Epithelial cell of proximal tubule (primary cell): ENCODE measurements around the gene ANKIB1. TPM values are rescaled to one million over a fixed set of nuclear protein-coding genes. Genes with fewer than 3 reads are reported as not detected.
"Not testable (repeated sequence)": the region's sequence is repeated elsewhere in the genome, so short reads cannot be mapped to it uniquely, and the experiment has no call there.

Experiments used
- DNase-seq: peaks from one replicate; pipeline ENCODE4 v3.0.0-alpha.2; 2011; ENCODE audit warnings: low read depth
- H3K4me3 ChIP-seq: 2 replicates; pipeline ENCODE4 v1.5.1; 2011; ENCODE audit warnings: low read depth, mild to moderate bottlenecking, low read length
- CTCF ChIP-seq: conservative IDR thresholded peaks from 2 replicates; pipeline ENCODE4 v1.5.1; 2012; ENCODE audit warnings: low read depth, mild to moderate bottlenecking, low read length
- total RNA-seq: library from RNA; depleted of rRNA; stranded (reverse); fragments of >200 nt; gene quantifications from 2 replicates; pipeline ENCODE4 v1.2.3, GENCODE V29; 2015

Gene ANKIB1
- total RNA-seq, 1 donor from 2014 or later: 27.3 TPM

GRCh38 chr7:92437956-92438491 lies 192.2 kb downstream of the ANKIB1 start:
- TF ChIP-seq CTCF: no peak
- no peak for DNase-seq
- H3K4me3 ChIP-seq: no peak overlapping the region

- not testable (repeated sequence) for H3K4me3 ChIP-seq, DNase-seq
Observed at GRCh38 chr7:92442720-92443119, 196.9 kb downstream of the ANKIB1 start.

DNA sequence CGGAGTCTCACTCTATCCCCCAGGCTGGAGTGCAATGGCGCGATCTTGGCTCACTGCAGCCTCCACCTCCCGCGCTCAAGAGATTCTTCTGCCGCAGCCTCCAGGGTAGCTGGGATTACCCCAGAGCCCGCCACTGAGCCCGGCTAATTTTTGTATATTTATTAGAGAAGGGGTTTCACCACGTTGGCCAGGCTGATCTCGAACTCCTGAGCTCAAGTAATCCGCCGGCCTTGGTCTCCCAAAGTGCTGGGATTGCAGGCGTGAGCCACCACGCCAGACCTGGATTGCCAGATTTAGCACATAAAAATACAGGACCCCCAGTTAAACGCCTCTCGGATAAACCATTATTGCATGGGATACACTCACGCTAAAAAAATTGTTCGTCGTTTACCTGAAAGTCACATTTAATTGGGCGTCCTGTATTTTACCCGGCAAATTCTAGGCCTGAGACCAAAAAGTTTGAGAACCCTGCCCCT lies 201.1 kb downstream of the ANKIB1 start:
- TF ChIP-seq CTCF: no peak

GRCh38 chr7:92447345-92448204 lies 201.8 kb downstream of the ANKIB1 start, which contains the start of gene GATAD1:
Gene GATAD1, plus strand, starts transcription at chr7:92447482. Its CDS starts 248 bp downstream, at chr7:92447730.
- peak within 1 kb of the TSS; percentile 95 for H3K4me3 ChIP-seq
- TF ChIP-seq CTCF: peak; percentile 90
- no peak for DNase-seq

More for the DNA sequence above, 201.1 kb downstream of the ANKIB1 start:
- peak; percentile 59 for DNase-seq
- peak overlapping the region; percentile 95 for H3K4me3 ChIP-seq

DNA sequence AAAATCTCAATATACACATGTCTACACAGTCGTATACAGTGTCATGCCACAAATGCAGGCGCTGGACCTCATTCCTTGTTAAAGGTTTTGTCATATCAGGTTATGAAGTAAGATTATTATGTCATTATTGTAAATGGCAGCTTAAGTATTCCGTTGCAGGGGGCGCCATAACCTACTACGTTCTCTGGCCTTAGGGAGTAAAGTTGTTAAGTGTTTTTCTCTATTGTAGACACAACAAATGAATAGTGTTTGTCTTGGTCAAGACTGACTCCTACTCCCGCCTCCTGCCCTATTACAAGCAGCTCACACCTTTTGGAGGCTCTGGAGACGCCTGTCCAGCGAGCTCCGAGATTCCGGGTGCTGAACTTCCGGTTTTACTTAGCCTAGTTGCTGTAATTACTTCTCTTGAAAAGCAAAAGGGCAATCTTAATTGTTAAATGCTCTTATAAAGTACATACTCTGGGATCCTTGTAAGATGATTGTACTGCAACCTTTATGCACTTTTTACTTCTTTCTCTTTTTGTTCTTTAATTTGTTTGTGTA lies 202.5 kb downstream of the ANKIB1 start:
- no peak for DNase-seq
- peak; percentile 50 for TF ChIP-seq CTCF

More for the DNA sequence above, 202.5 kb downstream of the ANKIB1 start:
- H3K4me3 ChIP-seq: peak overlapping the region; percentile 95

Other genes starting within 250 kb of the ANKIB1 start
- 74.8 and 149 TPM in 2 replicates for gene CYP51A1, start 111.5 kb upstream of the ANKIB1 start, total RNA-seq
- not detected in 2 replicates for gene LRRD1, start 66.8 kb upstream of the ANKIB1 start, total RNA-seq
- 29.0 and 45.3 TPM in 2 replicates for gene KRIT1, start 60 bp upstream of the ANKIB1 start, total RNA-seq
- 12.8 and 23.2 TPM in 2 replicates for gene GATAD1, start 201.5 kb downstream of the ANKIB1 start, total RNA-seq
- not detected in 2 replicates for gene ERVW-1, start 232.0 kb downstream of the ANKIB1 start, total RNA-seq